SK-N-SH (cell line): Measurements from ENCODE around the gene HOXC10. TPM values are rescaled to one million over a fixed set of nuclear protein-coding genes. Genes with fewer than 3 reads are reported as not detected.

Source experiments
- CTCF ChIA-PET: fragments of 300-600, 350-600 bp; formaldehyde crosslinking; extraction: SDS; loops from one replicate; lab custom pipeline; 2021; lab: Yijun Ruan, JAX
- POLR2A ChIA-PET: fragments of 350-600 bp; sonication (Branson Sonifier 250); formaldehyde crosslinking; extraction: SDS; loops from one replicate; lab custom pipeline; 2020; ENCODE audit warnings: antibody characterized with exemption, inconsistent platforms; lab: Yijun Ruan, JAX
- DNase-seq: peaks from one replicate; pipeline ENCODE4 v3.0.0; 2012
- H2AFZ ChIP-seq: fragments of 200-600 bp; sonication (generic); 2 replicates; pipeline ENCODE4 v1.8.1; 2016; ENCODE audit warnings: antibody characterized with exemption, mild to moderate bottlenecking, low read depth
- H3F3A ChIP-seq: fragments of 200-600 bp; sonication (generic); replicated peaks from 2 replicates; pipeline ENCODE3; 2016; ENCODE audit warnings: antibody characterized with exemption, mild to moderate bottlenecking; ENCODE audit not compliant: insufficient read depth
- H3K27ac ChIP-seq, 2 experiments: fragments of 200-500 bp in 1 of 2; fragments of 200-600 bp in 1 of 2; sonication (Bioruptor generic) in 1 of 2; sonication (generic), shearing (Covaris generic) in 1 of 2; 2 replicates each; pipeline versions ENCODE4 v1.5.1 to v1.6.1; 2014 to 2016; ENCODE audit warnings: low read depth in 2 of 2, inconsistent platforms in 1 of 2, low read length in 1 of 2, mild to moderate bottlenecking in 1 of 2, mixed read lengths in 1 of 2
- H3K27me3 ChIP-seq: fragments of 200-600 bp; sonication (generic), shearing (Covaris generic); 2 replicates; pipeline ENCODE4 v1.6.1; 2016; ENCODE audit warnings: mixed run types; ENCODE audit not compliant: insufficient read depth
- H3K36me3 ChIP-seq, 2 experiments: fragments of 200-500 bp in 1 of 2; fragments of 200-600 bp in 1 of 2; sonication (Bioruptor generic) in 1 of 2; sonication (generic) in 1 of 2; replicated peaks in 1 of 2; 2 replicates each; pipeline versions ENCODE3 to v1.5.1; 2014 to 2016; ENCODE audit warnings: low read length in 1 of 2, mild to moderate bottlenecking in 1 of 2; ENCODE audit not compliant: insufficient read depth in 2 of 2, control insufficient read depth in 1 of 2
- H3K4me1 ChIP-seq, 2 experiments: fragments of 200-500 bp in 1 of 2; fragments of 200-600 bp in 1 of 2; sonication (Bioruptor generic) in 1 of 2; sonication (generic), shearing (Covaris generic) in 1 of 2; 2 replicates each; pipeline versions ENCODE4 v1.5.1 to v1.6.1; 2014 to 2016; ENCODE audit warnings: low read depth in 1 of 2, low read length in 1 of 2, mixed run types in 1 of 2; ENCODE audit not compliant: insufficient read depth in 2 of 2, control insufficient read depth in 1 of 2
- H3K4me2 ChIP-seq: fragments of 200-600 bp; sonication (generic), shearing (Covaris generic); 2 replicates; pipeline ENCODE4 v1.6.1; 2017; ENCODE audit warnings: mixed run types
- H3K4me3 ChIP-seq, 2 experiments: fragments of 200-500 bp in 1 of 2; fragments of 200-600 bp in 1 of 2; sonication (Bioruptor generic) in 1 of 2; sonication (generic), shearing (Covaris generic) in 1 of 2; 2 replicates each; pipeline versions ENCODE4 v1.5.1 to v1.8.1; 2014 to 2016; ENCODE audit warnings: low read depth in 2 of 2, inconsistent platforms in 1 of 2, low read length in 1 of 2, mild to moderate bottlenecking in 1 of 2, mixed read lengths in 1 of 2, moderate library complexity in 1 of 2
- H3K79me2 ChIP-seq: fragments of 200-600 bp; sonication (generic); 2 replicates; pipeline ENCODE4 v1.8.1; 2017; ENCODE audit warnings: mild to moderate bottlenecking; ENCODE audit not compliant: insufficient read depth
- H3K9ac ChIP-seq: fragments of 200-600 bp; sonication (generic); 2 replicates; pipeline ENCODE4 v1.6.1; 2017; ENCODE audit warnings: mixed run types
- H3K9me2 ChIP-seq: fragments of 200-600 bp; sonication (generic); 2 replicates; pipeline ENCODE4 v1.6.1; 2017; ENCODE audit warnings: mixed run types
- H3K9me3 ChIP-seq: fragments of 200-600 bp; sonication (generic); 2 replicates; pipeline ENCODE4 v1.6.1; 2017; ENCODE audit warnings: mixed run types, mild to moderate bottlenecking, moderate library complexity
- H4K20me1 ChIP-seq: fragments of 200-600 bp; sonication (generic); 2 replicates; pipeline ENCODE4 v1.6.1; 2017; ENCODE audit warnings: mild to moderate bottlenecking, mixed run types; ENCODE audit not compliant: insufficient read depth
- EP300 ChIP-seq, 2 experiments: IDR thresholded peaks; 2 replicates each; pipeline versions ENCODE4 v1.4.0 to v1.6.1; 2012; ENCODE audit warnings: borderline replicate concordance in 1 of 2, low read depth in 1 of 2, low read length in 1 of 2
- FOXJ3 ChIP-seq: sonication (generic); formaldehyde crosslinking; IDR thresholded peaks from 2 replicates; pipeline ENCODE4 v1.5.1; 2020; ENCODE audit warnings: mild to moderate bottlenecking, missing genetic modification reagents
- GABPA ChIP-seq: IDR thresholded peaks from 2 replicates; pipeline ENCODE4 v1.4.0; 2012; ENCODE audit warnings: low read depth, mild to moderate bottlenecking
- GATA2 ChIP-seq: sonication (generic); formaldehyde crosslinking; IDR thresholded peaks from 2 replicates; pipeline ENCODE4 v1.5.0; 2020; ENCODE audit warnings: mild to moderate bottlenecking, missing genetic modification reagents
- IRF3 ChIP-seq: fragments of 150-350 bp; IDR thresholded peaks from 2 replicates; pipeline ENCODE4 v1.6.1; 2016; ENCODE audit warnings: mild to moderate bottlenecking, low read depth, low read length
- JUND ChIP-seq: IDR thresholded peaks from 2 replicates; pipeline ENCODE4 v1.4.0; 2012
- MEF2A ChIP-seq: IDR thresholded peaks from 2 replicates; pipeline ENCODE4 v1.4.0; 2012; ENCODE audit warnings: low read depth, borderline replicate concordance
- NFIC ChIP-seq: IDR thresholded peaks from 2 replicates; pipeline ENCODE4 v1.4.0; 2012; ENCODE audit warnings: borderline replicate concordance
- NRF1 ChIP-seq: IDR thresholded peaks from 2 replicates; pipeline ENCODE4 v1.6.1; 2012; ENCODE audit warnings: low read depth, mild to moderate bottlenecking, low read length
- RAD21 ChIP-seq: IDR thresholded peaks from 2 replicates; pipeline ENCODE4 v1.6.1; 2012; ENCODE audit warnings: mild to moderate bottlenecking, low read length
- RCOR1 ChIP-seq: fragments of 150-350 bp; IDR thresholded peaks from 2 replicates; pipeline ENCODE4 v1.6.1; 2017; ENCODE audit warnings: antibody characterized with exemption, low read length
- RFX5 ChIP-seq: IDR thresholded peaks from 2 replicates; pipeline ENCODE4 v1.6.1; 2012; ENCODE audit warnings: mild to moderate bottlenecking, improper control_type of control experiment, low read length
- RXRA ChIP-seq: IDR thresholded peaks from 2 replicates; pipeline ENCODE4 v1.4.0; 2012; ENCODE audit warnings: low read depth, mild to moderate bottlenecking, borderline replicate concordance
- SIN3A ChIP-seq: IDR thresholded peaks from 2 replicates; pipeline ENCODE4 v1.6.1; 2012; ENCODE audit warnings: low read depth, mild to moderate bottlenecking, low read length, moderate library complexity, borderline replicate concordance
- SMC3 ChIP-seq: IDR thresholded peaks from 2 replicates; pipeline ENCODE4 v1.6.1; 2012; ENCODE audit warnings: low read depth, low read length, improper control_type of control experiment
- TCF12 ChIP-seq: IDR thresholded peaks from 2 replicates; pipeline ENCODE4 v1.4.0; 2012
- USF2 ChIP-seq: fragments of 150-350 bp; IDR thresholded peaks from 2 replicates; pipeline ENCODE4 v1.6.1; 2017; ENCODE audit warnings: antibody characterized with exemption, low read length, low read depth, borderline replicate concordance
- YY1 ChIP-seq: IDR thresholded peaks from 2 replicates; pipeline ENCODE4 v1.4.0; 2012; ENCODE audit warnings: low read depth, mild to moderate bottlenecking
- ZBTB33 ChIP-seq: IDR thresholded peaks from 2 replicates; pipeline ENCODE4 v1.4.0; 2012; ENCODE audit warnings: low read depth, borderline replicate concordance
- WGBS: methylation state at CpG from one replicate; pipeline ENCODE4 v1.1.6; 2017; ENCODE audit warnings: low lambda C conversion rate; 5-methylcytosine and 5-hydroxymethylcytosine counted together
- polyA plus RNA-seq, 3 experiments: library from polyadenylated mRNA; depleted of rRNA; stranded (reverse); fragments of >200 nt; gene quantifications; 2 replicates each; pipeline ENCODE4 v1.2.3, GENCODE V29; 2012

Gene HOXC10
- polyA plus RNA-seq, 1 of the 3 experiments (the other 2 are of a cell fraction), result 0.03 TPM

- CTCF ChIA-PET, result interaction anchor here (1.0 to 1.3 kb wide), 2 partner anchors 28 to 211 kb away, joined by 3 read pairs; partner anchors contain the start of gene HOXC10
- Histone ChIP-seq H3K9me3 (no peaks in the 10 kb centered on the region), H3K36me3 (no peaks in the 10 kb centered on the region), H3K4me3 (no peak overlapping the region), H3K4me1 (no peaks in the 10 kb centered on the region), H3K9me2 (no peaks in the 10 kb centered on the region), H4K20me1 (peaks cover 13% of the 10 kb centered on the region; the same call in 1 of the 2 replicates), H3F3A (no peaks in the 10 kb centered on the region), H3K27me3 (peaks cover 98% of the 10 kb centered on the region), H3K4me2 (no peak overlapping the region), H3K9ac (no peak overlapping the region), H2AFZ (no peak overlapping the region), H3K27ac (no peak overlapping the region), H3K79me2 (no peaks in the 10 kb centered on the region)
- POLR2A ChIA-PET, result no interaction called here
- no peak for DNase-seq
- no peak for TF ChIP-seq MEF2A
- no peak for TF ChIP-seq RCOR1
- TF ChIP-seq JUND, result no peak
- no peak for TF ChIP-seq YY1
- WGBS, result 25% methylated on average over 4 of the region's 11 CpGs
These were observed 27.9 kb upstream of the HOXC10 start for GRCh38 chr12:53956914-53957536.

- ChIA-PET CTCF (interaction anchor here (0.8 to 1.1 kb wide), 4 partner anchors 27 to 395 kb away, joined by 3 to 4 read pairs (median 3); partner anchors contain the start of gene HOXC10), POLR2A (no interaction called here)
- WGBS, result 32% methylated on average over 3 of the region's 3 CpGs
These were observed 26.8 kb upstream of the HOXC10 start for GRCh38 chr12:53958128-53958527.

More at GRCh38 chr12:53958128-53958527, 26.8 kb upstream of the HOXC10 start:
- H3K4me1 ChIP-seq, result no peaks in the 10 kb centered on the region
- H3K79me2 ChIP-seq, result no peaks in the 10 kb centered on the region
- H3K27me3 ChIP-seq, result peaks cover 98% of the 10 kb centered on the region
- H3K9me3 ChIP-seq, result no peaks in the 10 kb centered on the region
- H3K9me2 ChIP-seq, result no peaks in the 10 kb centered on the region
- H3K36me3 ChIP-seq, result no peaks in the 10 kb centered on the region
- TF ChIP-seq NFIC (no peak), FOXJ3 (CRISPR knock-in tag) (no peak), RAD21 (no peak), ZBTB33 (no peak), GABPA (no peak), EP300 (IDR thresholded peaks at IDR 0.05; ENCODE audit: borderline replicate concordance in 1 of 2, low read depth in 1 of 2, low read length in 1 of 2) (no peak), USF2 (no peak), IRF3 (no peak), SIN3A (no peak), SMC3 (no peak), RXRA (no peak), MEF2A (no peak), GATA2 (no peak), TCF12 (no peak), RFX5 (no peak), NRF1 (no peak)
- TF ChIP-seq, all 33 proteins: peak for 0
- H3K9ac ChIP-seq, result no peak overlapping the region
- DNase-seq, result no peak
- H3K27ac ChIP-seq, result no peak overlapping the region
- peaks cover 6% of the 10 kb centered on the region; the same call in 1 of the 2 replicates for H4K20me1 ChIP-seq
- H3F3A ChIP-seq, result no peaks in the 10 kb centered on the region
- H2AFZ ChIP-seq, result no peak overlapping the region
- no peak overlapping the region for H3K4me2 ChIP-seq
- H3K4me3 ChIP-seq, result no peak overlapping the region
